Measurements from ENCODE around the gene ARV1.

ARV1 gene

DNA sequence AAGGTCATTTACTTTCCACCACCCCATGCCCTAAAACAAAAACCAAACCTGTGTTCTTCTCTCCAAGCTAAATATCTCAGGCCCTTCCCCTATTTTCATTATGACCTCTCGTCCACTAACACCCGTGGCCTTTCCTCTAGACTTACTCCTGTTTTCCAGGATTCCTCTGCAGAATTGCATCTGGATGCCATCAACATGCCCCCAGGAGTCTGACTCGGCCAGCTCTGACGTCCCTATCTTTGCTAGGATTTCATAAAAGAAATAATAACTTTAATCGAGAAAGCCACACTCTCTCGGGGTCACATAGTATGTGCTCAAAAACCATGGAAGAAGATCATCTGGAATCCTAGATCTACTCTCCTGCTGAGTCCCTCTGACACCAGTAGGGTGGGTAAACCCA is 47.7 kb downstream of the ARV1 start:
- H3K79me2 ChIP-seq (ENCODE audit: insufficient read depth, low read length) = no peaks in the 10 kb centered on the region
- H3F3A ChIP-seq (ENCODE audit: low read depth) = no peaks in the 10 kb centered on the region
- no peaks in the 10 kb centered on the region for H3K9me2 ChIP-seq (replicated peaks; ENCODE audit: low read depth, low read length)
- no peak overlapping the region for H3K9ac ChIP-seq (ENCODE audit: low read depth, low read length, poor library complexity, severe bottlenecking)
- no peaks in the 10 kb centered on the region for H3K9me3 ChIP-seq (ENCODE audit: insufficient read depth, low read depth, low read length)
- no peaks in the 10 kb centered on the region for H3K36me3 ChIP-seq (ENCODE audit: insufficient read depth, low read length)
- no peak overlapping the region for H3K4me2 ChIP-seq (ENCODE audit: low read depth, low read length, poor library complexity, severe bottlenecking)
- no peaks in the 10 kb centered on the region for H4K20me1 ChIP-seq (ENCODE audit: insufficient read depth, low read length, poor library complexity, severe bottlenecking)
- no peak overlapping the region for H3K4me3 ChIP-seq (ENCODE audit: low read length, poor library complexity, severe bottlenecking)
- H2AFZ ChIP-seq (ENCODE audit: low read length) = no peak overlapping the region
- TF ChIP-seq EZH2phosphoT487 (IDR thresholded peaks at IDR 0.05; ENCODE audit: borderline replicate concordance) = no peak
- TF ChIP-seq CTCF (conservative IDR thresholded peaks at IDR 0.05; ENCODE audit: low read length) = no peak
- no peaks in the 10 kb centered on the region for H3K27me3 ChIP-seq (ENCODE audit: insufficient read depth, low read length, poor library complexity, severe bottlenecking)
- H3K4me1 ChIP-seq (ENCODE audit: insufficient read depth, low read length, poor library complexity, severe bottlenecking) = no peaks in the 10 kb centered on the region

- Histone ChIP-seq H3K4me1 (ENCODE audit: insufficient read depth, low read length, poor library complexity, severe bottlenecking) (no peaks in the 10 kb centered on the region), H2AFZ (ENCODE audit: low read length) (no peak overlapping the region), H3F3A (ENCODE audit: low read depth) (no peaks in the 10 kb centered on the region), H3K36me3 (ENCODE audit: insufficient read depth, low read length) (no peaks in the 10 kb centered on the region), H4K20me1 (ENCODE audit: insufficient read depth, low read length, poor library complexity, severe bottlenecking) (no peaks in the 10 kb centered on the region), H3K4me3 (ENCODE audit: low read length, poor library complexity, severe bottlenecking) (no peak overlapping the region), H3K79me2 (ENCODE audit: insufficient read depth, low read length) (no peaks in the 10 kb centered on the region), H3K9me3 (ENCODE audit: insufficient read depth, low read depth, low read length) (no peaks in the 10 kb centered on the region), H3K9ac (ENCODE audit: low read depth, low read length, poor library complexity, severe bottlenecking) (no peak overlapping the region), H3K4me2 (ENCODE audit: low read depth, low read length, poor library complexity, severe bottlenecking) (no peak overlapping the region), H3K9me2 (replicated peaks; ENCODE audit: low read depth, low read length) (no peaks in the 10 kb centered on the region), H3K27me3 (ENCODE audit: insufficient read depth, low read length, poor library complexity, severe bottlenecking) (no peaks in the 10 kb centered on the region)
- TF ChIP-seq CTCF (conservative IDR thresholded peaks at IDR 0.05; ENCODE audit: low read length) (no peak), EZH2phosphoT487 (IDR thresholded peaks at IDR 0.05; ENCODE audit: borderline replicate concordance) (no peak)
Observed at GRCh38 chr1:231027136-231027925, 48.4 kb downstream of the ARV1 start.

GRCh38 chr1:231027971-231028370 is 49.1 kb downstream of the ARV1 start:
- no peak overlapping the region for H3K9ac ChIP-seq (ENCODE audit: low read depth, low read length, poor library complexity, severe bottlenecking)
- H3K4me2 ChIP-seq (ENCODE audit: low read depth, low read length, poor library complexity, severe bottlenecking) = no peak overlapping the region
- no peaks in the 10 kb centered on the region for H3K9me3 ChIP-seq (ENCODE audit: insufficient read depth, low read depth, low read length)
- H3K27me3 ChIP-seq (ENCODE audit: insufficient read depth, low read length, poor library complexity, severe bottlenecking) = no peaks in the 10 kb centered on the region
- H4K20me1 ChIP-seq (ENCODE audit: insufficient read depth, low read length, poor library complexity, severe bottlenecking) = no peaks in the 10 kb centered on the region
- no peak for TF ChIP-seq CTCF (conservative IDR thresholded peaks at IDR 0.05; ENCODE audit: low read length)
- TF ChIP-seq EZH2phosphoT487 (IDR thresholded peaks at IDR 0.05; ENCODE audit: borderline replicate concordance) = no peak
- peaks cover 3% of the 10 kb centered on the region for H3K4me1 ChIP-seq (ENCODE audit: insufficient read depth, low read length, poor library complexity, severe bottlenecking)
- no peaks in the 10 kb centered on the region for H3F3A ChIP-seq (ENCODE audit: low read depth)
- H3K36me3 ChIP-seq (ENCODE audit: insufficient read depth, low read length) = no peaks in the 10 kb centered on the region
- H3K4me3 ChIP-seq (ENCODE audit: low read length, poor library complexity, severe bottlenecking) = no peak overlapping the region
- no peaks in the 10 kb centered on the region for H3K79me2 ChIP-seq (ENCODE audit: insufficient read depth, low read length)
- no peak overlapping the region for H2AFZ ChIP-seq (ENCODE audit: low read length)
- H3K9me2 ChIP-seq (replicated peaks; ENCODE audit: low read depth, low read length) = no peaks in the 10 kb centered on the region

Measured in Loucy (cell line).